GM12872 (cell line): ENCODE data around the gene EIF4G3.

Source experiments
- CTCF ChIP-seq: IDR thresholded peaks from 3 replicates; pipeline ENCODE4 v1.5.1; 2011; ENCODE audit warnings: low read depth, mild to moderate bottlenecking, low read length, moderate library complexity; ENCODE audit not compliant: insufficient read depth

EIF4G3 gene

DNA sequence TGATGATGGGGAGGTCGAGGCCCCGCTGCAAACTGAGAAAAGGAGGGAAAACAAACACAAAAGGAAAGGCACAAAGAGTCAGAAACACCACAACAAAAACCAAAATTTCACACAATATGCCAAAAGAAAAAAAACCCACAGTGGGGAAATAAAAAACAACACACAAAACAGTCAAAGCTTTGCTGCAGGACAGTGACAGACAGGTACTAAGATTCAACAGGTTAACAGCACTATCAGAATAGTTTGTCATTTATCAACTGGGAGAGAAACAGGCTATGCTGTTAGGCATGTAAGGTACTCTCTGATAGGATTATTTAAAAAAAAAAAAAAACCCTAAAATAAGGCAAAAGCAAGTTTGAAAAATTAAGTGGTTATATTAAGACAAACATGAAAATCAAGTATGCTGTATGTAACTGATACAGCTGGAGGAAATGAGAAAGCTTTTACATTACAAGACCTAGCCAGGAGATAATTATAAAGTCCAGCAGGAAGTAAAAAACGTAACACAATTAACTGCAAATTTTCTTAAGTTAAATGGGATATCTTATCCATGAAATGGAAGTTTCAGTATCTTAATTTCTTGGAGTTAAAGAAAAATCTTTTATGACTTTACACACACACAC is 179.0 kb downstream of the EIF4G3 start:
- no peak for TF ChIP-seq CTCF

GRCh38 chr1:20996554-20996953 is 180.1 kb downstream of the EIF4G3 start:
- TF ChIP-seq CTCF = no peak

DNA sequence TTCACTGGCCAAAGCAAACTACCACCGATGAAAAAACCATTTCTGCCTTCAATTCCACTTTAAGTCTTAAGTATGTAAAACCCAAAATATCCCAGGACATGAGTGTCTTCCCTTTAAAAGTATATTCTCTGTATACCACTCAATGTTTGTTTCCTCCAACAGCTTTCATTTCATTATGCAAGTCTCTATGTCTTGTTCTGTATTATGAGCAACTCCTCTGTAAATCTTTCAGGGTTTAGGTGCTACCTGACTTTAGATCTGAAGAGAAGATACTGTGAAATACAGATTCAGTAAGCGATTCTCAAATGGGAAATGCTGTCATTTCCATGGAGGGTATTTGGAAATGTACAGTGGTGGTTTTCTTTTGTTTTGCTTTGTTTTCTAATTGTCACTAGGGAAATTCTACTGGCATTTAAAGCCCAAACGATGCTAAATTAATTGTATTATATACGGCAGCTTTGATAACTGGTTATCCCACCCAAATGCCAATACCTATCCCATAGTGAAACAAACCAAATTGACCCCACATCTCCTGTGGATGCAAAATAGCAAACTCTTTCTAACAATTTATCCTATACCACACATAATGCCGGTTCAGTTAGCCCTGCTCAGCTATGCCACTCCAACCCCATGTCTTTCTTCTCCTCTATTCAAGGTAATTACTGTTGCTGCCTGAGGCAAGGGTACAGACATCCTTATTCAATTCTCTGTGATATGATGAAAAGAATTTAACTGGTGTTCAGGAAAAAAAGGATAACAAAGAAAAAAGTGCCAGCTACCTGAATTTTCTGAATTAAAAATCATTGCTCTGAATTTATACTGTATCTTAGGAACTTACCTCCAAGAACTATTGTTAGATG is 182.8 kb downstream of the EIF4G3 start:
- TF ChIP-seq CTCF = no peak

GRCh38 chr1:20992322-20993056 is 184.2 kb downstream of the EIF4G3 start:
- TF ChIP-seq CTCF = no peak

DNA sequence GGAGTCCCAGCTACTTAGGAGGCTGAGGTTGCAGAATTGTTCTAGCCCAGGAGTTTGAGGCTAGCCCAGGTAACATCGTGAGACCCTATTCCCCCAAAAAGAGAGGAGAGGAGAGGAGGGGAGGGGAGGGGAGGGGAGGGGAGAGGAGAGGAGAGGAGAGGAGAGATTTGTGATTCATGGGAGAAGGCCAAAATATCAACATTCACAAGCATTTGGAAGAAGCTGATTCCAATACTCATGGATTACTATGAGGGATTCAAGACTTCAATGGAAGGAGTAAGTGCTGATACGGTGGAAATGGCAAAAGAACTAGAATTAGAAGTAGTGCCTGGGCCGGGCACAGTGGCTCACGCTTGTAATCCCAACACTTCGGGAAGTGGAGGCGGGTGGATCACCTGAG is 187.8 kb downstream of the EIF4G3 start:
- TF ChIP-seq CTCF = no peak

DNA sequence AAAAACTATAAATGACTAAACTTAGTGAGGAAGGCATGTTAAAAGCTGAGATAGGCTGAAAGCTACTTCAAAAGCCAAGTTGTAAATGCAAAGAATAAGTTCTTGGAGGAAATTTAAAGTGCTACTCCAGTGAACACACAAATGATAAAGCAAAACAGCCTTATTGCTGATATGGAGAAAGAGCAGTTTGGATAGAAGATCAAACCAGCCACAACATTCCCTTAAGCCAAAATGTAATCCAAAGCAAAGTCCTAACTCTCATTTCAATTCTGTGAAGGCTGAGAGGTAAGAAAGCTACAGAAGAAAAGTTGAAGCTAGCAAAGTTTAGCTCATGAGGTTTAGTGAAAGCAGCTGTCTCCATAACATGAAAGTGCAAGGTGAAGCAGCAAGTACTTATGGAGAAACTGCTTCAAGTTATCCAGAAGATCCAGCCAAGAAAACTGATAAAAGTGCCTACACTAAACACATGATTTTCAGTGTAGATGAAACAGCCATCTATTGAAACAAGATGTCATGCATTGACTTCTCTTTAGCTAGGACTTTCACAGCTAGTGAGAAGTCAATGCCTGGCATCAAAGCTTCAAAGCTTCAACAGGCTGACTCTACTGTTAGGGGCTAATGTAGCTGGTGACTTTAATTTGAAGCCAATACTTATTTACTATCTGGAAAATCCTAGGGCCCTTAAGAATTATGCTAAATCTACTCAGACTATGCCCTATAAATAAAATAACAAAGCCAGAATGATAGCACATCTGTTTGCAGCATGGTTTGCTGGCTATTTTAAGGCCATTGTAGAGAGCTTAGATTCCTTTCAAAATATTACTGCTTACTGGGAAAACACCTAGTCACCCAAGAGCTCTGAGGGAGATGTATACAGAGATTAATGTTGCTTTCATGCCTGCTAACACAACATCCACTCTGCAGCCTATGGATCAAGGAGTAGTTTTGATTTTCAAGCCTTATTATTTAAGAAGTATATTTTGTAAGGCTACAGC is 188.6 kb downstream of the EIF4G3 start:
- no peak for TF ChIP-seq CTCF
